GM19467 (cell line): ENCODE results near the gene DCTN3.
"Not testable (repeated sequence)": the region's sequence is repeated elsewhere in the genome, so short reads cannot be mapped to it uniquely, and the experiment has no call there.

Source experiments
- ATAC-seq: cut with Tn5 transposase; IDR thresholded peaks from one replicate; pipeline ENCODE4 v1.9.1; 2021; ENCODE audit warnings: mild to moderate bottlenecking, moderate library complexity; ENCODE audit not compliant: unreplicated experiment

Gene DCTN3

GRCh38 chr9:34647651-34648050 lies 27.4 kb upstream of the DCTN3 start:
- ATAC-seq = no peak

GRCh38 chr9:34647084-34647403 lies 26.7 kb upstream of the DCTN3 start:
- ATAC-seq = no peak

GRCh38 chr9:34646211-34647083 lies 26.2 kb upstream of the DCTN3 start, which contains the start of gene GALT:
TSS of gene GALT (plus strand) at chr9:34646675. CDS start at chr9:34646705, 30 bp downstream.
- ATAC-seq = peak; percentile 80

GRCh38 chr9:34644766-34645314 lies 24.5 kb upstream of the DCTN3 start:
- no peak for ATAC-seq

- no peak for ATAC-seq
These were observed 22.4 kb upstream of the DCTN3 start for GRCh38 chr9:34642679-34643078.

GRCh38 chr9:34639322-34639721 lies 19.0 kb upstream of the DCTN3 start:
- ATAC-seq = not testable (repeated sequence)

- no peak for ATAC-seq
These were observed 17.8 kb upstream of the DCTN3 start for GRCh38 chr9:34638138-34638445.

- ATAC-seq = peak; percentile 90
These were observed 17.3 kb upstream of the DCTN3 start, which contains the start of gene SIGMAR1 for GRCh38 chr9:34637356-34638137. TSS of gene SIGMAR1 (minus strand) at chr9:34637787. CDS start at chr9:34637697, 90 bp downstream.

GRCh38 chr9:34636791-34637355 lies 16.6 kb upstream of the DCTN3 start:
- no peak for ATAC-seq

GRCh38 chr9:34635556-34635955 lies 15.3 kb upstream of the DCTN3 start:
- ATAC-seq = no peak

GRCh38 chr9:34634551-34635248 lies 14.4 kb upstream of the DCTN3 start:
- ATAC-seq = no peak

GRCh38 chr9:34633851-34634550 lies 13.7 kb upstream of the DCTN3 start:
- ATAC-seq = peak; percentile 36

GRCh38 chr9:34633166-34633565 lies 12.9 kb upstream of the DCTN3 start:
- no peak for ATAC-seq

- ATAC-seq = no peak
These were observed 10.3 kb upstream of the DCTN3 start for GRCh38 chr9:34630402-34631154.

- no peak for ATAC-seq
These were observed 9.2 kb upstream of the DCTN3 start for GRCh38 chr9:34629491-34629808.

GRCh38 chr9:34628656-34629490 lies 8.6 kb upstream of the DCTN3 start, which contains the start of gene ARID3C:
TSS of gene ARID3C (minus strand) at chr9:34629066. CDS start at chr9:34628014, 1,052 bp downstream.
- no peak for ATAC-seq

GRCh38 chr9:34627716-34628655 lies 7.7 kb upstream of the DCTN3 start:
- ATAC-seq = no peak

- no peak for ATAC-seq
These were observed 4.8 kb upstream of the DCTN3 start for GRCh38 chr9:34625186-34625486.
